NCI-H524 (cell line): ENCODE data around the gene TRAK2.
"Not testable (repeated sequence)": the region's sequence is repeated elsewhere in the genome, so short reads cannot be mapped to it uniquely, and the experiment has no call there.

Experiments used
- DNase-seq, 2 experiments: peaks; one replicate each; lab custom pipeline; 2025; lab: John Stamatoyannopoulos, UW

TRAK2 gene

DNA sequence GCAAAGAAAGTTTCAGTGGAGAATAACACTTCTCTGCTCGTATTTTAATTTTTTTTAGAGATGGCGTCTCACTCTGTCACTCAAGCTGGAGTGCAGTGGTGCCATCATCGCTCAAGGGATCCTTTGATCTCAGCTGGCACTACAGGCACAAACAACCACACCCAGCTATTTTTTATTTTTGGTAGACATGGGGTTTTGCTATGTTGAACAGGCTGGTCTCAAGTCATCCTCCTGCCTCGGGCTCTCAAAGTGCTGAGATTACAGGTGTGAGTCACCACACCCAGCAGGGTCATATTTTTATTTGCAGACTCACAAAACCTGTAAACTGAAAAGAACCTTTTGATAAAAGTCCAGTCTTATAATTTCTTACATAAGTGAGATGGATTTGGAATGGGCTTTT, 2.6 kb downstream of the TRAK2 start:
- no peak for DNase-seq

DNA sequence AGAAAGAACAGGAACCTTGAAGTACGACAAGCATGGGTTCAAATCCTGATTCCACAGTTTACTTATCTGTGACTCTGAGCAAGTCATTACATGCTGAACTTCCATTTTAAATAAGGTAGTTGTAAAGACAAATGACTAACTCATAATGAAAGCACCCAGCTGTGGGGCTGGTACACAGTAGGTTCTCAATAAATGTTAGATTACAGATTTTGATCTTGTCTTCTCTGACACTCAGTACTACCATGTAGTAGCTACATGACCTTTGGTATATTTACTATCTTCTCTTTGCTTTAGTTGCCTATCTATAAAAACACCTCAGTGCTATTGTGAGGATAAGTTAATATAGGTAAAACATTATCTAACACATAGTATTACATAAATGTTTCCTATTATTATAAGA, 3.2 kb downstream of the TRAK2 start:
- DNase-seq: no peak

DNA sequence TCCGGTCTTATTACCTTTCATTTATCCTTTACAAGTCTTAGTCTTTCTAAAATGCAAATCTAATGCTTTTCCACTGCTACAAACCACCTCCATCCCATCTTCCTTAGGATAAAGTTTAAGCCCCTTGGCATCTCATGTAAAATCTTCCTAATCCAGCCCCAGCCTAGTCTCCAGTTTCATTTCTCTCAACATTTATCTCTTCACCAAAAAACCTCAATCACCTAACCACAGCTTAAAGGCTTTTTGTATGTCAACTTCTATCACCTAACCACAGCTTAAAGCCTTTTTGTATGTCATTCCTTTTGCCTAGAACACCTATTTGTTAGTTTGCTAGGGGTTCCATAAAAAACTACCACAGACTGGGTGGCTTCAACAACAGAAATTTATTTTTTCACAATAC, 4.2 kb downstream of the TRAK2 start:
- DNase-seq: no peak

DNA sequence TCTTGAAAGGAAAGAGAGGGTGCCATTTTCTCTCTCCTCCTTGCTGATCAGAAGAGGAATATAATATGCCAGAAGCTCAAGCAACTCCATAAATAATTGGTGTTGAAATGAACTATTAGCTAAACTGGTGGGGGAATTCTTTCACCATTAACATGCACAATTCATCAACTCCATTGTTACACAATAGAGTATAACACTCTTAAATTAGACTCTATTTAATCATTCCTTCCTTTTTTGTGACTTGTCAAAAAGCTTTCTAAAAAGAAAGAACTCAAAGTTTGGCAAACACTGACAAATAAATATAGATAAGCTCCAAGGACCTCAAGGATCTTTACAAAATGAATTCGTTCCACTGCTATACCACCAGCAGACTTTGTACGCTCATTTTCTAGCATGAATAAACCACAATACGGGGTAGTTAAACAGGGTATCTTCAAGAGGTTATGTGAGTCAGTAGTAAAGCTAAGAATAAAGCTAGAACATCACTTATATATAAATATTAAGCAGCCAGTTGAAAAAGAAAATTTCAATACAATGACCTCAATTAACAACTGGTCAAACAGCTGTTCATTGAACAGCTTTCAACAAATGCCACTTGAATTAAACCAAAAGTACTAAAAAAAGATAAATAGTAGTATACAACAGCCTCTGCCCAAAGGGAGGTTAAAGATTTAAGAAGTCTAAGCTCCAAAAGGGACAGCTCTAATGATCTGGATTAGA, 6.4 kb downstream of the TRAK2 start:
- DNase-seq: no peak

DNA sequence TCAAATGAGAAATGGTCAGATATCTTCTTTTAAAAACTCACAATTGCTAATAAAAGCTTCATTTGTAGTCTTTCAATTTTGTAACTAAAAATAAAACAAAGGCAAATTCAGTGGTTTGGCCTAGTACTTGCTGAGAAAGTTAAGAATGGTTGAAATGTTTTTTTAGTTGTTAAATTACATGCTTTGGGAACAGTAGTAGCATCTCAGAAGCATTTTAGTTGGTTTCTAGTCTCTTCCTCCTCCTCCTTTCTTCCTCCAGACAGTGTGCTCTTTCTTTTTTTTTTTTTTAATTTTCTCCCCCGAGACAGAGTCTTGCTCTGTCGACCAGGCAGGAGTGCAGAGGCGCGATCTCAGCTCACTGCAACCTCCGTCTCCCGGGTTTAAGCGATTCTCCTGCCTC, 9.8 kb downstream of the TRAK2 start:
- DNase-seq: no peak

DNA sequence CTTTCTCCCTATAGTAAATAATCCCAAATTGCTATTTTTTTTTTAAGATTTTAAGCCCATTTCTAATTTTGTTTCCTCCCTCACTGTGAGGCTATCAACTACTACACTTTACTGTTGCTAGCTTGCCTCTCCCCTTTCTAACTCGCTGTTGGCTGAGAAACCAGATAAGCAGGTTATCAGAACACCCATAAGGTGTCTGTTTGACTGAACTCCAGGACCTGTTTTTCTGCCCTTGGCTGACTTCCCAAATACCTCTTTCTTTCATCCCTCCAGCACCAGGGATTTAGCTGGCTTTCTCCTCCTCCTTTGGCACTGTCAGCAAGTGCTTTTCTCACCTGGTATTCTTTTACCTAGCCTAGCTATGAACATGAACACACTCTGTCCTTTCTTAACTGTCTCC, 11.1 kb downstream of the TRAK2 start:
- no peak for DNase-seq

DNA sequence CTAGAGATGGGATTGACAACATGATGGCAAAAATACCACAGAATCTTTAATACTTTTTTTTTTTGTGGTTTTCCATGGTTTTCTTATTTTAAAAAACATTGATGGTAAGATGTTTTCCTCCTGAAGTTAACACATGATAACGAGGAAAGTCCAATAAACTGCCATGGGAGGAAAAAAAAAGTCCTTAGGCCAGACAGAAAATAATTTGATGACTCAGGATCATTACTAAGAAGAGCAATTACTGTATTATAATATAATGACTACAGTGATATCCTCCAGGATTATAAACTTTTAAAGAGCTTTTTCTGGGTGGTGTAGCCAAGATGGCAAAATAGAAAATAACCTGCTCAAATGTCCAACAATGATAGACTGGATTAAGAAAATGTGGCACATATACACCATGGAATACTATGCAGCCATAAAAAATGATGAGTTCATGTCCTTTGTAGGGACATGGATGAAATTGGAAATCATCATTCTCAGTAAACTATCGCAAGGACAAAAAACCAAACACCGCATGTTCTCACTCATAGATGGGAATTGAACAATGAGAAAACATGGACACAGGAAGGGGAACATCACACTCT, 11.8 kb downstream of the TRAK2 start:
- not testable (repeated sequence) for DNase-seq

DNA sequence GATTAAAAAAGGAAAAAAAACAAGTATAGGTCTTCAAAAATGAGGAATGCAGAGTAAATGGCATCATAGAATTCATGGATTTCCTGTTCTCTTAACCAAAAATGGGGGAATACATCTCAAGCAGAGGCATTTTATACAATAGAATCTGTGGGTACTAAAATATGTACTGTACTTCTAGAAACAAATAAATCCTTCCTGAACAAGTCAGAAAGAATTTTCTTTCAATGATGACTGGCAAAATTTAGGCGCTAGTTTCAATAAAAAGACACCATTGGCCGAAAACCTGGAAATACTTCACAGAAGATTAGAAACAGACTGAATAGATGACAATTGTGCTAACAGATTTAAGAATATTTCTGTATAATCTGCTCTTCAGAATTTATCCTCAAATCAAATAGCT, 15.1 kb downstream of the TRAK2 start:
- DNase-seq: no peak

DNA sequence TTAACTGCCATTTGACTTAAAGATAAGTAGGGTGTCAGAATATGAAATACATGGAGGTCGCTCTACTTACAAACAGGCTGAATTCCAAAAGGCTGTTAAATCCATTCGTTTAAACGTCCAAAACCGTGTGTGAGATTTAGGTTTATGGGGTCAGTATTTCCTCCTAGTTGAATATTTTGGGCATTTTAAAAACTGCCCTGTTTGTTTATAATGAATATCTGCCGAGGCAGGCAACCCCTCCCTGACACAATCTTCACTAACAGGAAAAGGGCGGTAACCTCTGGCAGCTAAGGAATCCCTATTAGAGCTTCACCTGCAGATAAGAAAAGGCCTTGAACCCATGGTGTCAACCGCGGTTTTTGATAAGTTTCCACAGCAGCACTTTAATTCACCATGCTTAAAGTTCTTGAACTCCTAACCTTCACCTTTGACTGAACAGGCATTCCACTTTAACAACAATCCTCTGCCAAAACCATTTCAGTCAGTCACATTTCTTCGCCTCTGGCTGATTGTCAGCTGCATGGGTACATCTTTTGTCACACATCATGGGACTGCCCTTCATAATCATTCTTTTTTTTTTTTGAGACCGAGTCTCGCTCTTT, 17.8 kb downstream of the TRAK2 start:
- no peak for DNase-seq

DNA sequence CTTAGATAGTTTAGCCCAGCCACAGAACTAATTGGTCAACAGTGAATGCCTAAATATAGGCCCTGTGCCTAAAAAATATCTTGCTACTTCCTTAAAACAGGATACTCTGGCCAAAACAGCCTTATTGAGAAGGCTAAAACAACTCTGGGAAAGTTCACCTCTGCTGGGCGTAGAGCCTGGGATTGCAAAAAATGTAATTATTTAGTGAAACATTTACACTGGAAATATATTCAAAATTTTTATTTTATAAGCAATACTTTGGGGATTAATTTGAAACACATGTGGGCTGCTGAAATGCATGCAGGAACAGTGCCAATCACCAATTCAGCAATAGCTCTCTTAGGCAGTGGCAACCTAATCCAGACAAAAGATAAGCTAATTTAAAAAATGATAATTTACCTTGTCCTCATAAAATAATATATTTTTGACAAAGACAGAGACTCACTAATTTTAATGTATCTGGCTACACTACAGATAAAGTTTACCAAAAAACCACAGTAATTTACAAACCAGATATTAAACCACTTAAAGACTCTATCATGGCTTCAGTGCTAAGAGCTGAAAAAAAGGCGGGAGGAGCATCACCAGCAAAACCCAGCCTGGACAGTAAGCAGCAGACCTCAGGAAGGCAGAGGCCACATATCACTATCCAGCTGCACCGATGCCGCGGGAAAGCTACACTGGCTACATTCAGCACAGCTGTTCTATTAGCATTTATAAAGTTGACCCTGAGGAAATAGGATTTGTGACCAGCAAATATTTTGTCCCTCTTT, 18.5 kb downstream of the TRAK2 start:
- no peak for DNase-seq

DNA sequence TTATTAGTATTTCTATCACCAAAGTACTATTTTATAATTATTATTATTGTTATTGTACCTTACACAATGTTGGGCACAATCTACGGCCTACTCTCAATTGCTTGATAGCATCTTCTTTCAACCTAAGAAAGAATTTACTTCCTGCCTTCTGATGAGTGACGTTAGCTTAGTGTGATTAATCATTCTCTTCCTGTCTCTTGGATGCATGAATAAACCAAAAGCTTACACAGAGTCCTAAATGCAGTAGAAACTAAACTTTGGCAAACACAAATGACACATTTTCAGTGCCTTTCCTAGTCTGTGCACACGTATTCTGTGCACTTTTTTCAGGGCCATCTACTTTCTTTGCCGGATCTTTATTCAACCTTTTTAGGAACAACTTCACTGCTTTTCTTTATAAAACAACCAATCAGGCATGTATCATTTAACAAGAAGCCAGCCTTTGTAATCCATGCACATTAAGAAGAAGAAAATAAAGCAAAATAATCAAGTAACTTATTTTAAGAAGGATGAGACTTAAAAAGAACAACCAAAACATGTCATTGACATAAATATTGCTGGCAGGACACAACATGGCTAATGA, 19.1 kb downstream of the TRAK2 start:
- no peak for DNase-seq

DNA sequence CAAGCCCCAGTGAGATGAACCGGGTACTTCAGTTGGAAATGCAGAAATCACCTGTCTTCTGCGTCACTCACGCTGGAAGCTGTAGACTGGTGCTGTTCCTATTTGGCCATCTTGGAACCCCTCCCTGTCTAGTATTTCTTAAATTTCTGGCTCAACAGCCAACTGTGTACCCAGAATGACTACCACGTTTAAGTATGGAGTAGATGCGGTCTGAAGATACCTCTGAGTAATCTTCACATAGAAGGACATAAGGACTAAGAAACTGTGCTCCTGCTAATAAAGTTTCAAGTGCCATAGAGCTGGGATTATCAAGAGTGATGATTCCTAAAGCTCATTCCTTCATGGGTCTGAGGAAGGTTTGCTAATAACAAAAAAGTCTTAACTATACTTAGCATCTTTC, 20.4 kb downstream of the TRAK2 start:
- no peak for DNase-seq

DNA sequence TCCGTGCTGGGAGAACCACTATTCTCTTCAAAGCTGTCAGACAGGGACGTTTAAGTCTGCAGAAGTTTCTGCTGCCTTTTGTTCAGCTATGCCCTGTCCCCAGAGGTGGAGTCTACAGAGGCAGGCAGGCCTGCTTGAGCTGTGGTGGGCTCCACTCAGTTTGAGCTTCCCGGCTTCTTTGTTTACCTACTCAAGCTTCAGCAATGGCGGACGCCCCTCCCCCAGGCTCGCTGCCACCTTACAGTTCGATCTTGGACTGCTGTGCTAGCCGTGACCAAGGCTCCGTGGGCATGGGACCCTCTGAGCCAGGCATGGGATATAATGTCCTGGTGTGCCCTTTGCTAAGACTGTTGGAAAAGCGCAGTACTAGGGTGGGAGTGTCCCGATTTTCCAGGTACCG, 20.9 kb downstream of the TRAK2 start:
- DNase-seq: not testable (repeated sequence)

DNA sequence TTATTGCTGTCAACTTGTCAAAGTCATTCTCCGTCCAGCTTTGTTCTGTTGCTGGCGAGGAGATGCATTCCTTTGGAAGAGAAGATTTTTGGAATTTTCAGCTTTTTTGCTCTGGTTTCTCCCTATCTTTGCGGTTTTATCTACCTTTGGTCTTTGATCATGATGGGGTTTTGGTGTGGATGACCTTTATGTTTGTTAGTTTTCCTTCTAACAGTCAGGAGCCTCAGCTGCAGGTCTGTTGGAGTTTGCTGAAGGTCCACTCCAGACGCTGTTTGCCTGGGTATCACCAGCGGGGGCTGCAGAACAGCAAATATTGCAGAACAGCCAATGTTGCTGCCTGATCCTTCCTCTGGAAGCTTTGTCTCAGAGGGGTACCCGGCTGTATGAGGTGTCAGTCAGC, 21.4 kb downstream of the TRAK2 start:
- not testable (repeated sequence) for DNase-seq

DNA sequence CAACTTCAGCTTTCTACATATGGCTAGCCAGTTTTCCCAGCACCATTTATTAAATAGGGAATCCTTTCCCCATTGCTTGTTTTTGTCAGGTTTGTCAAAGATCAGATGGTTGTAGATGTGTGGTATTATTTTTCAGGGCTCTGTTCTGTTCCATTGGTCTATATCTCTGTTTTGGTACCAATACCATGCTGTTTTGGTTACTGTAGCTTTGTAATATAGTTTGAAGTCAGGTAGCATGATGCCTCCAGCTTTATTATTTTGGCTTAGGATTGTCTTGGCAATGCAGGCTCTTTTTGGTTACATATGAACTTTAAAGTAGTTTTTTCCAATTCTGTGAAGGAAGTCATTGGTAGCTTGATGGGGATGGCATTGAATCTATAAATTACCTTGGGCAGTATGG, 22.9 kb downstream of the TRAK2 start:
- DNase-seq: not testable (repeated sequence)

DNA sequence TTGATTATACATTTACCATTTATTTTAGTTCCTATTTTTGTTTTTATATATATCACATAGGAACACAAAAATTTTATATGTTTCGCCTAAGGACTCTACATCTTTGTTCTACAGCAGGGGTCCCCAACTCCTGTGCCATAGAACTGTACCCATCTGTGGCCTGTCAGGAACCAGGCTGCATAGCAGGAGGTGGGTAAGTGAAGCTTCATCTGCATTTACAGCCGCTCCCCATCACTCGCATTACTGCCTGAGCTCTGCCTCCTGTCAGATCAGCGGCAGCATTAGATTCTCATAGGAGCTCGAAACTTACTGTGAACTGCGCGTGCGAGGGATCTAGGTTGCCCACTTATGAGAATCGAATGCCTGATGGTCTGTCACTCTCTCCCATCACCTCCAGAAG, 25.3 kb downstream of the TRAK2 start:
- no peak for DNase-seq

DNA sequence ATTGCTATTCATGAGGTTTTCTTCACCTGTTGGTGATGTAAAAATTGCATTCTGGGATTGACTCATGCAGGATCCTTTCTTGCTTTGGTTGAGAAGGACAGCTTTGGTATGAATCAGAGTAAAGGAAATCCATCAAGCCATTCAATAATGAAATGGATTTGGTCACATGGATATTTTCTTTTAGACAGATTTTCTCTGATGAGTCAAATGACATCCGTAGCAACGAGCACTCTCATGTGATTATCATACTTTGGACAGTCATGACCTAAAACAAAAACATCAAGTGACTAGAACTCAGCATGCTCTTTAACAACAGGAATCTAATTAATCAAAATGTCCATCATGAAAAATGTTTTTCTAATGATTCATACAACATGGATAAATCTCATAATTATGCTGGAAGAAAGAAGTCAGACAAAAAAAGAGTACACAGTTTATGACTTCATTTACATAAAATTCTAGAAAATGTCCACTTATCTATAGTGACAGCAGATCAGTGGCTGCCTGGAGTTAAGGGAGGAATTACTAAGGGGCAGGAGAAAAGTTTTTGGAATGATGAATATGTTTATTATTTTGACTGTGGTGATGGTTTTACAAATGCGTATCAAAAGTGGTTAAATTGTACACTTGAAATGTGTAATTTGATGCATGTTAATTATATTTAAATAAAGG, 30.7 kb downstream of the TRAK2 start:
- no peak for DNase-seq

DNA sequence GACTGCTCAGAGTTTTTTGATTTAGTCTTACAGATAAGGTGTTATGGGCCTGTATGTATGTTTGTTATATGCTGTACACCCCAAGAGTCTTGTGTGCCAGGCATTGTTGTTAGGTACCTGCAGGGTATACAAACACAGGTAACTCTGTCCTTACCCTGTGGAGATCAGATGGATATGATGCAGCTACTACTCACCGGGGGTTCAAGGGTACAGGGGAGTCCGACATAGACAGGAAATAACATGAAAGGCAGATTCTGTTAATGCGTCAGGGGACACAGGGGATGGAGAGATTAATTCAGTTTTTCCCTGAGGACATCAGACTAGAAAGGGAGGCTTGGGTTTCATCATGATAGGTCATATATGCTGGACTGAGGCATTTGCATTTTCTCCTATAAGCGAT, 31.3 kb downstream of the TRAK2 start:
- no peak for DNase-seq

DNA sequence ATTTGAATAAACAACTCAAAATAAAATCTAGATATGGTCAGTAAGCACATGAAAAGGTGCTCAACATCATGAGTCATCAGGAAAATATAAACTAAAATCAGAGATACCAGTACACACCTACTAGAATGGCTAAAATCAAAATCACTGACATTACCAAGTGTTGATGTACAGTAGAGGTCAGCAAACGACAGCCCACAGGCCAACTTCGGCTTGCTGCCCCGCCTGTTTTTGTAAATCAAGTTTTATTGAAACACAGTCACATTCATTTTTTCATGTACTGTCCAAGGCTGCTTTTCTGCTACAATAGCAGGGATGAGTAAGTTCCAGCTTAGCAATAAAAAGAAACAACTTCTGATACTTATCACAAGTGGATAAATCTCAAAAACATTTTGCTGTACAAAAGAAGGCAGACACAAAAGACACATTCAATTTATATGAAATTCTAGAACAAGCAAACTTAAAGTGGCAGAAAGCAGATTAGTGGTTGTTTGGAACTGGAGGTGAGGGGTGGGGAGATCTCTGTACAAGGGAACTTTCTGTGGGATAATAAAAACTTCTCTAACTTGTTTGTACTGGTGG, 32.1 kb downstream of the TRAK2 start:
- DNase-seq: no peak

DNA sequence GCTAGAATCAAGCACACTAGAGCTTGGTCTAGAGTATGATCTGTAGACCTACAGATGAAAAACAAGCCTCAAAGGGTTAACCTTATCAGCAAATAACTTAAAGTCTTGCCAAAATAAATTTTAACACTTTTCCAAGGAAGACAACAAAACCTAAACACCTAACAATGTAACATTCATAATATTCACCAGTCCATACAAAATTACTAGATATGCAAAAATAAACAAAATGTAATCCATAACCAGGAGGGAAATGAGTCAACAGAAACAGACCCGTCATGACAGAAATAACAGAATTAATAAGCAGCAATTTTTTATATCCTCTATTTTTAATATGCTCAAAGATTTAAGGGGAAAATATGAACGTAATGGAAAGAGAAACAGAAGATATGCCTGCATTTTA, 36.1 kb downstream of the TRAK2 start:
- DNase-seq: no peak
